GM12878 (cell line): ENCODE data around the gene MICALL2. TPM values are rescaled to one million over a fixed set of nuclear protein-coding genes. Genes with fewer than 3 reads are reported as not detected.

ENCODE experiments used
- ATAC-seq: fragments of 200-7000 bp; cut with Tn5 transposase; 3 replicates; pipeline ENCODE4 v1.9.1; 2020; ENCODE audit warnings: mild to moderate bottlenecking, moderate library complexity
- BruUV-seq: library from RNA; stranded (reverse); fragments of 400-500 nt; replicated peaks from 2 replicates; lab custom pipeline; 2021; lab: Mats Ljungman, UMichigan
- CTCF ChIA-PET: fragments of 300-600 bp; sonication (Branson Sonifier 250); formaldehyde crosslinking; extraction: SDS; loops from one replicate; lab custom pipeline; 2021; ENCODE audit warnings: inconsistent platforms; lab: Yijun Ruan, JAX
- POLR2A ChIA-PET: fragments of 350-600 bp; formaldehyde crosslinking; extraction: SDS; loops from one replicate; lab custom pipeline; 2021; ENCODE audit warnings: inconsistent platforms; lab: Charles Lee
- RAD21 ChIA-PET: fragments of 300-600 bp; sonication (Branson Sonifier 250); formaldehyde crosslinking; loops from one replicate; lab custom pipeline; 2023; ENCODE audit warnings: antibody characterized with exemption; ENCODE audit not compliant: unreplicated experiment; lab: Charles Lee
- SMC1A ChIA-PET: fragments of 300-600 bp; sonication (Branson Sonifier 250); formaldehyde crosslinking; loops from one replicate; lab custom pipeline; 2023; ENCODE audit not compliant: unreplicated experiment, uncharacterized antibody; lab: Charles Lee
- DNase-seq: peaks from one replicate; pipeline ENCODE4 v3.0.0-alpha.2; 2011; ENCODE audit warnings: low read depth, low spot score
- FAIRE-seq: peaks from 3 replicates; lab custom pipeline; 2011; peaks lifted over from hg19 to GRCh38; lab: Jason Lieb, UNC
- H2AFZ ChIP-seq: 2 replicates; pipeline ENCODE4 v1.6.0; 2011; ENCODE audit warnings: low read depth, low read length, control low read depth; ENCODE audit not compliant: control insufficient read depth
- H3K27ac ChIP-seq: 2 replicates; pipeline ENCODE4 v1.5.1; 2011; ENCODE audit warnings: control low read depth; ENCODE audit not compliant: control insufficient read depth, insufficient read depth
- H3K27me3 ChIP-seq, 2 experiments: replicated peaks in 1 of 2; 2 replicates each; pipeline versions ENCODE4 v1.6.0 to v1.6.1; 2011; ENCODE audit warnings: low read length in 1 of 2; ENCODE audit not compliant: control insufficient read depth in 2 of 2, insufficient read depth in 2 of 2
- H3K36me3 ChIP-seq, 2 experiments: 2 replicates each; pipeline ENCODE4 v1.5.1; 2011; ENCODE audit warnings: low read length in 1 of 2; ENCODE audit not compliant: control insufficient read depth in 2 of 2, insufficient read depth in 2 of 2
- H3K4me1 ChIP-seq: 2 replicates; pipeline ENCODE4 v1.6.1; 2011; ENCODE audit warnings: mild to moderate bottlenecking, low read length, moderate library complexity, mixed read lengths; ENCODE audit not compliant: control insufficient read depth, insufficient read depth
- H3K4me2 ChIP-seq: 2 replicates; pipeline ENCODE4 v1.6.0; 2011; ENCODE audit warnings: control low read depth; ENCODE audit not compliant: control insufficient read depth, insufficient read depth
- H3K4me3 ChIP-seq: fragments of 200-600 bp; sonication (generic); 2 replicates; pipeline ENCODE4 v1.5.1; 2016
- H3K79me2 ChIP-seq: 2 replicates; pipeline ENCODE4 v1.6.0; 2011; ENCODE audit warnings: low read length; ENCODE audit not compliant: control insufficient read depth, insufficient read depth
- H3K9ac ChIP-seq: 2 replicates; pipeline ENCODE4 v1.8.0; 2011; ENCODE audit warnings: low read length, control low read depth, mixed read lengths; ENCODE audit not compliant: control insufficient read depth, insufficient read depth
- H3K9me3 ChIP-seq: replicated peaks from 3 replicates; pipeline ENCODE4 v1.5.1; 2011; ENCODE audit warnings: mild to moderate bottlenecking, low read length; ENCODE audit not compliant: control insufficient read depth, insufficient read depth
- H4K20me1 ChIP-seq: 2 replicates; pipeline ENCODE4 v1.6.0; 2011; ENCODE audit not compliant: control insufficient read depth, insufficient read depth
- ASH2L ChIP-seq: fragments of 300-600, 200-600 bp; sonication (generic); IDR thresholded peaks from 2 replicates; pipeline ENCODE4 v1.6.1; 2017; ENCODE audit warnings: low read depth, mild to moderate bottlenecking, borderline replicate concordance
- ATF7 ChIP-seq: fragments of 450-650 bp; IDR thresholded peaks from 2 replicates; pipeline ENCODE4 v1.6.1; 2016; ENCODE audit warnings: low read depth, mild to moderate bottlenecking
- BACH1 ChIP-seq: fragments of 450-650 bp; IDR thresholded peaks from 2 replicates; pipeline ENCODE4 v1.6.1; 2017; ENCODE audit warnings: mild to moderate bottlenecking, borderline replicate concordance
- CHD4 ChIP-seq: fragments of 200-600 bp; sonication (generic); IDR thresholded peaks from 2 replicates; pipeline ENCODE4 v1.6.1; 2016; ENCODE audit warnings: mild to moderate bottlenecking
- EP300 ChIP-seq, 2 experiments: fragments of 150-350 bp in 1 of 2; IDR thresholded peaks; 2 replicates each; pipeline ENCODE4 v1.6.1; 2011 to 2012; ENCODE audit warnings: low read depth in 2 of 2, low read length in 2 of 2, borderline replicate concordance in 1 of 2, improper control_type of control experiment in 1 of 2, inconsistent platforms in 1 of 2; ENCODE audit not compliant: control insufficient read depth in 1 of 2
- ESRRA ChIP-seq: IDR thresholded peaks from 2 replicates; pipeline ENCODE4 v1.6.1; 2012; ENCODE audit warnings: mild to moderate bottlenecking, low read length, improper control_type of control experiment
- FOXM1 ChIP-seq: IDR thresholded peaks from 2 replicates; pipeline ENCODE4 v1.6.1; 2012; ENCODE audit warnings: low read depth, mild to moderate bottlenecking, inconsistent platforms, low read length, moderate library complexity
- HDAC6 ChIP-seq: fragments of 200-600 bp; sonication (generic); IDR thresholded peaks from one replicate; pipeline ENCODE4 v1.8.0; 2017; ENCODE audit warnings: antibody characterized with exemption; ENCODE audit not compliant: unreplicated experiment
- IKZF1 ChIP-seq: fragments of 450-650 bp; conservative IDR thresholded peaks from 2 replicates; pipeline ENCODE4 v1.6.1; 2017; ENCODE audit warnings: antibody characterized with exemption, mild to moderate bottlenecking
- KDM1A ChIP-seq: fragments of 200-600 bp; sonication (generic); IDR thresholded peaks from 2 replicates; pipeline ENCODE4 v1.6.1; 2016; ENCODE audit warnings: borderline replicate concordance
- MEF2A ChIP-seq: IDR thresholded peaks from 2 replicates; pipeline ENCODE4 v1.6.1; 2011; ENCODE audit warnings: low read depth, mild to moderate bottlenecking, low read length, moderate library complexity; ENCODE audit not compliant: insufficient read depth
- NR2F1 ChIP-seq: fragments of 450-650 bp; conservative IDR thresholded peaks from 2 replicates; pipeline ENCODE4 v1.6.1; 2017; ENCODE audit warnings: mild to moderate bottlenecking
- NRF1 ChIP-seq: conservative IDR thresholded peaks from 2 replicates; pipeline ENCODE4 v1.6.1; 2011; ENCODE audit warnings: mild to moderate bottlenecking, low read depth, low read length, improper control_type of control experiment
- POLR2AphosphoS5 ChIP-seq: IDR thresholded peaks from 2 replicates; pipeline ENCODE4 v1.6.1; 2011; ENCODE audit warnings: mild to moderate bottlenecking, low read length, inconsistent platforms
- RCOR1 ChIP-seq: conservative IDR thresholded peaks from 2 replicates; pipeline ENCODE4 v1.6.1; 2012; ENCODE audit warnings: low read depth, low read length, improper control_type of control experiment
- SMAD1 ChIP-seq: fragments of 450-650 bp; IDR thresholded peaks from 2 replicates; pipeline ENCODE4 v1.6.1; 2018; ENCODE audit warnings: mild to moderate bottlenecking, low read depth; ENCODE audit not compliant: partially characterized antibody
- SP1 ChIP-seq: IDR thresholded peaks from one replicate; pipeline ENCODE4 v1.6.1; 2011; ENCODE audit warnings: low read depth, low read length
- SUZ12 ChIP-seq: fragments of 200-600 bp; sonication (generic); IDR thresholded peaks from one replicate; pipeline ENCODE4 v1.6.1; 2018; ENCODE audit warnings: antibody characterized with exemption, mild to moderate bottlenecking; ENCODE audit not compliant: unreplicated experiment
- YY1 ChIP-seq: IDR thresholded peaks from 2 replicates; pipeline ENCODE4 v1.6.1; 2011; ENCODE audit warnings: low read depth, mild to moderate bottlenecking, low read length
- WGBS: methylation state at CpG from one replicate; pipeline ENCODE4 v1.1.6; 2016; ENCODE audit warnings: low lambda C conversion rate; ENCODE audit not compliant: insufficient replicate concordance, insufficient coverage; ENCODE audit errors: missing lambda C conversion rate; 5-methylcytosine and 5-hydroxymethylcytosine counted together
- in situ Hi-C: fragments of 300-500 bp; cut with MboI; formaldehyde crosslinking; loops from 9 replicates; pipeline ENCODE4 v1.14.3; 2018; ENCODE audit warnings: mixed read lengths
- intact Hi-C: fragments of 100-400 bp; cut with micrococcal nuclease; formaldehyde crosslinking; loops from one replicate; pipeline ENCODE4 v1.14.2; 2022; ENCODE audit not compliant: unreplicated experiment
- polyA plus RNA-seq, 11 experiments: library from polyadenylated mRNA; depleted of rRNA in 4 of 11; unstranded in 6 of 11; stranded (reverse) in 5 of 11; fragments of >200 nt; fragmentation: Nextera tagmentation in 4 of 11; fragmentation: Illumina TruSeq in 1 of 11; extraction: Ambion mirVana in 4 of 11; extraction: Trizol in 1 of 11; gene quantifications; 1 replicate in 1 of 11; 2 replicates in 10 of 11; pipeline versions ENCODE4 v1.2.1 to v1.2.3, GENCODE V29; 2011 to 2016; ENCODE audit warnings: inconsistent platforms in 2 of 11, missing spikeins in 2 of 11, low read depth in 1 of 11
- total RNA-seq, 4 experiments: library from RNA; depleted of rRNA in 3 of 4; stranded (reverse); fragments of >200 nt in 3 of 4; fragmentation: Illumina TruSeq in 1 of 4; extraction: Trizol in 1 of 4; gene quantifications; 2 replicates each; pipeline versions ENCODE4 v1.2.1 to v1.2.3, GENCODE V29; 2013 to 2021
- TF ChIP-seq, protein P1 (sequence below): fragments of 450-650 bp; IDR thresholded peaks from 2 replicates; pipeline ENCODE4 v1.6.1; 2016; ENCODE audit warnings: mild to moderate bottlenecking

Gene MICALL2
- total and polyA plus RNA-seq, 10 of the 15 experiments (the other 5 are each of a cell fraction or from before 2014, with no cell fraction given), result 0.04 to 1.7 (median 0.83) TPM; not detected in 3

DNA sequence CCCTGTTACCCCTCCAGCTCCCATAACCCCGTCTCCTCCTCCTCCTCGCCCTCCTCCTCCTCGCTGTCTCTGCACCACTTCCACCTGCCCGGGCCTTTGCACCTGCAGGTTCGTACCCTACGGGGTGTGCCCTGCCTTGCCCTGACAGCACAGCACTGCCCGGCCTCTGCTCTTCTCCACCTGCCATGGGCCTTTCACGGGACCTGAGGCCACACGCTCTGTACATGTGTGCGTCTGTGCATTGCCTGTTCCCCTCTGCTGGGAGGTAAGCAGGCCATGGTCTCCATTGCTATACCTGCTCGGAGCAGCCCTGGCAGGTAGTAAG is 40.0 kb downstream of the MICALL2 start:
- ChIA-PET RAD21 (no interaction called here), CTCF (no interaction called here), SMC1A (no interaction called here), POLR2A (no interaction called here)
- Histone ChIP-seq H3K9ac (no peak overlapping the region), H3K4me3 (no peak overlapping the region), H4K20me1 (no peaks in the 10 kb centered on the region), H3K79me2 (no peaks in the 10 kb centered on the region), H2AFZ (no peak overlapping the region), H3K4me2 (no peak overlapping the region), H3K9me3 (no peaks in the 10 kb centered on the region), H3K27me3 (peaks cover 0 to 2% of the 10 kb centered on the region in 2 experiments; a peak in 2 of 4 replicates), H3K4me1 (peaks cover 11% of the 10 kb centered on the region), H3K27ac (no peak overlapping the region), H3K36me3 (no peaks in the 10 kb centered on the region)
- no peak for DNase-seq
- BruUV-seq, result no TSS peak
- in situ Hi-C loops (no loop called here), intact Hi-C loops (no loop called here)
- no peak for ATAC-seq
- TF ChIP-seq EP300 (IDR thresholded peaks at IDR 0.05; ENCODE audit: borderline replicate concordance in 1 of 2, control insufficient read depth in 1 of 2, low read depth in 2 of 2, low read length in 2 of 2), result no peak
- TF ChIP-seq IKZF1, result no peak
- TF ChIP-seq, protein P1, sequence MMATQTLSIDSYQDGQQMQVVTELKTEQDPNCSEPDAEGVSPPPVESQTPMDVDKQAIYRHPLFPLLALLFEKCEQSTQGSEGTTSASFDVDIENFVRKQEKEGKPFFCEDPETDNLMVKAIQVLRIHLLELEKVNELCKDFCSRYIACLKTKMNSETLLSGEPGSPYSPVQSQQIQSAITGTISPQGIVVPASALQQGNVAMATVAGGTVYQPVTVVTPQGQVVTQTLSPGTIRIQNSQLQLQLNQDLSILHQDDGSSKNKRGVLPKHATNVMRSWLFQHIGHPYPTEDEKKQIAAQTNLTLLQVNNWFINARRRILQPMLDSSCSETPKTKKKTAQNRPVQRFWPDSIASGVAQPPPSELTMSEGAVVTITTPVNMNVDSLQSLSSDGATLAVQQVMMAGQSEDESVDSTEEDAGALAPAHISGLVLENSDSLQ, result no peak
- no peak for TF ChIP-seq ASH2L
- no peak for TF ChIP-seq NRF1
- no peak for TF ChIP-seq SMAD1
- TF ChIP-seq SUZ12, result no peak
- no peak for TF ChIP-seq HDAC6
- TF ChIP-seq ATF7, result no peak
- TF ChIP-seq POLR2AphosphoS5, result no peak
- TF ChIP-seq ESRRA, result no peak
- no peak for TF ChIP-seq CHD4
- TF ChIP-seq FOXM1, result no peak
- no peak for TF ChIP-seq MEF2A
- no peak for TF ChIP-seq NR2F1
- TF ChIP-seq KDM1A, result no peak
- TF ChIP-seq RCOR1, result no peak
- no peak for TF ChIP-seq YY1
- TF ChIP-seq SP1, result no peak
- no peak for TF ChIP-seq BACH1
- no peak for FAIRE-seq
- WGBS, result 80% methylated on average over 11 of the region's 11 CpGs
